Measurements from ENCODE around the gene PRKCE. TPM values are rescaled to one million over a fixed set of nuclear protein-coding genes. Genes with fewer than 3 reads are reported as not detected.

PRKCE gene
- total RNA-seq, 1 experiment from 2014 or later: 1.3 TPM

DNA sequence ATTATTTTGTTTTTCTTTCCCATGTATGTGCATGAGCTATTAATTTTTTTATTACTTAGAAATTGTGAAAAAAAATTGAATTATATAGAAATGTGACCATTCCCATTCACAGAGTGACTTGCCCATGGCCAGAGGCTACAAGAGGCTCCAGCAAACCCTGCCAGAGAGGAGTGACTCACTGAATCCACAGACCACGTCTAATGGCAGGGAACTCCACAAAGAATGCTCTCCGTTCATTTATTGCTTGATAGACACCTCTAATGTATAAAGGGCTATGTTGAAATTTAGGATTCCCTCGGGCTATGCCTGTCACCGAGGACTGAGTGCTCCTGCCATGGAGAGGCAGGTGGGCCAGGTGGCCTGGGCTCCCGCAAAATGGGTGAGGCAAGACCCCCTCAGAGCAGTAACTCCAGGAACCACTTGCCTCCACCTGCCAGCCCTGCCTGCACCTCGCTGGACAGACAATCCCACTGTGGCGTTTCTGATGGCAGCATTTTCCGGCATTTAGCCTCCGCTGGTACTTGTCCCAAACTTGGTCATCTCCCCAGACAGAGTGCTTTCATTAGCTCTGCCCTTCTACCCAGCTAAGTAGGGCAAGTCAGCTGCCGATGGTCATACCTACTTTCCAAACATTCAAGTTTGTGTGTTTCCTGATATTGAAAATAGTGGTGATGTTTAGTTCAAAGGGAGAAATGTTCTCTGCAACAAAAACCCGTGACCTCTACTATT lies 200.3 kb downstream of the PRKCE start:
- Histone ChIP-seq H2BK20ac (ENCODE audit: low read depth, low read length, poor library complexity, severe bottlenecking) (no peak overlapping the region), H4K91ac (ENCODE audit: insufficient read length, low read depth, low read length) (no peak overlapping the region), H2BK120ac (ENCODE audit: low read depth, low read length, poor library complexity, severe bottlenecking) (no peak overlapping the region), H2BK5ac (ENCODE audit: insufficient read length, low read length) (no peak overlapping the region), H3T11ph (ENCODE audit: low read length) (no peak overlapping the region), H3K79me2 (ENCODE audit: insufficient read depth, low read length) (no peaks in the 10 kb centered on the region), H3K27me3 (ENCODE audit: insufficient read depth, low read length) (no peaks in the 10 kb centered on the region), H4K5ac (ENCODE audit: insufficient read length, low read depth, low read length) (no peak overlapping the region), H3K27ac (ENCODE audit: insufficient read length, low read depth, low read length) (no peak overlapping the region), H3K4me1 (ENCODE audit: insufficient read depth, low read length) (no peaks in the 10 kb centered on the region), H4K8ac (replicated peaks; ENCODE audit: insufficient read length, low read depth, low read length) (no peak overlapping the region), H2AK5ac (ENCODE audit: insufficient read length, low read length) (no peak overlapping the region), H2AFZ (ENCODE audit: low read length) (no peak overlapping the region), H3K9ac (ENCODE audit: extremely low read depth, insufficient read length, low read length) (no peak overlapping the region), H3K56ac (ENCODE audit: insufficient read length, low read depth, low read length) (no peak overlapping the region), H2BK12ac (ENCODE audit: insufficient read length, low read depth, low read length) (no peak overlapping the region), H2BK15ac (ENCODE audit: low read depth, low read length) (no peak overlapping the region), H3K9me3 (ENCODE audit: control insufficient read depth, low read depth, low read length) (no peaks in the 10 kb centered on the region), H3K23ac (ENCODE audit: insufficient read length, low read depth, low read length) (no peak overlapping the region), H3K79me1 (ENCODE audit: insufficient read depth, low read depth, low read length, poor library complexity, severe bottlenecking) (no peaks in the 10 kb centered on the region), H3K4ac (ENCODE audit: low read depth, low read length) (no peak overlapping the region), H3K4me2 (ENCODE audit: insufficient read depth, insufficient read length, low read length) (no peak overlapping the region), H3K18ac (ENCODE audit: insufficient read length, low read depth, low read length) (no peak overlapping the region), H4K20me1 (ENCODE audit: control insufficient read depth, insufficient read depth, insufficient read length) (no peaks in the 10 kb centered on the region), H3K23me2 (ENCODE audit: insufficient read length, low read depth, low read length, poor library complexity, severe bottlenecking) (no peaks in the 10 kb centered on the region), H3K14ac (ENCODE audit: insufficient read depth, low read length) (no peak overlapping the region)
- TF ChIP-seq, protein P1, sequence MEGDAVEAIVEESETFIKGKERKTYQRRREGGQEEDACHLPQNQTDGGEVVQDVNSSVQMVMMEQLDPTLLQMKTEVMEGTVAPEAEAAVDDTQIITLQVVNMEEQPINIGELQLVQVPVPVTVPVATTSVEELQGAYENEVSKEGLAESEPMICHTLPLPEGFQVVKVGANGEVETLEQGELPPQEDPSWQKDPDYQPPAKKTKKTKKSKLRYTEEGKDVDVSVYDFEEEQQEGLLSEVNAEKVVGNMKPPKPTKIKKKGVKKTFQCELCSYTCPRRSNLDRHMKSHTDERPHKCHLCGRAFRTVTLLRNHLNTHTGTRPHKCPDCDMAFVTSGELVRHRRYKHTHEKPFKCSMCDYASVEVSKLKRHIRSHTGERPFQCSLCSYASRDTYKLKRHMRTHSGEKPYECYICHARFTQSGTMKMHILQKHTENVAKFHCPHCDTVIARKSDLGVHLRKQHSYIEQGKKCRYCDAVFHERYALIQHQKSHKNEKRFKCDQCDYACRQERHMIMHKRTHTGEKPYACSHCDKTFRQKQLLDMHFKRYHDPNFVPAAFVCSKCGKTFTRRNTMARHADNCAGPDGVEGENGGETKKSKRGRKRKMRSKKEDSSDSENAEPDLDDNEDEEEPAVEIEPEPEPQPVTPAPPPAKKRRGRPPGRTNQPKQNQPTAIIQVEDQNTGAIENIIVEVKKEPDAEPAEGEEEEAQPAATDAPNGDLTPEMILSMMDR (conservative IDR thresholded peaks at IDR 0.05): no peak
- no CpG with 5 or more reads among the region's 11 CpGs for WGBS (ENCODE audit: extremely low coverage, insufficient read length, low lambda C conversion rate)
- H3K27ac Mint-ChIP-seq: no peak overlapping the region
- peaks cover 5% of the 10 kb centered on the region for H3K27me3 Mint-ChIP-seq (ENCODE audit: low read depth)
- H3K4me1 Mint-ChIP-seq: peaks cover 8 to 12% of the 10 kb centered on the region in 2 experiments
- H3K9me3 Mint-ChIP-seq: no peaks in the 10 kb centered on the region
- DNase-seq: no peak
- no peak overlapping the region for H3K4me3 Mint-ChIP-seq
- no peaks in the 10 kb centered on the region; a peak in 1 of 7 replicates for H3K36me3 Mint-ChIP-seq (ENCODE audit: insufficient read depth in 1 of 3, low read depth in 3 of 3)
